HepG2 (cell line): Measurements from ENCODE around the gene ASB8. TPM values are rescaled to one million over a fixed set of nuclear protein-coding genes. Genes with fewer than 3 reads are reported as not detected.

Experiments used
- CSRNP1 ChIP-seq: sonication (generic); formaldehyde crosslinking; IDR thresholded peaks from 2 replicates; pipeline ENCODE4 v1.8.1; 2023; ENCODE audit warnings: mild to moderate bottlenecking, missing genetic modification reagents
- HOXA7 ChIP-seq: sonication (generic); formaldehyde crosslinking; IDR thresholded peaks from 2 replicates; pipeline ENCODE4 v1.8.1; 2022; ENCODE audit warnings: mild to moderate bottlenecking, missing genetic modification reagents, moderate library complexity
- KDM5A ChIP-seq: fragments of 200-600 bp; sonication (generic); IDR thresholded peaks from 2 replicates; pipeline ENCODE4 v1.7.0; 2018; ENCODE audit warnings: antibody characterized with exemption, mild to moderate bottlenecking, low read length, borderline replicate concordance
- MAZ ChIP-seq, 2 experiments: sonication (generic) in 1 of 2; formaldehyde crosslinking in 1 of 2; IDR thresholded peaks; 2 replicates each; pipeline versions ENCODE4 v1.5.0 to v1.6.1; 2012 to 2020; ENCODE audit warnings: low read depth in 2 of 2, mild to moderate bottlenecking in 2 of 2, borderline replicate concordance in 1 of 2, improper control_type of control experiment in 1 of 2, low read length in 1 of 2, missing genetic modification reagents in 1 of 2, moderate library complexity in 1 of 2
- MEIS1 ChIP-seq: sonication (generic); formaldehyde crosslinking; IDR thresholded peaks from 2 replicates; pipeline ENCODE4 v1.9.0; 2021; ENCODE audit warnings: mild to moderate bottlenecking, missing genetic modification reagents, moderate library complexity, borderline replicate concordance
- NCOA1 ChIP-seq: sonication (generic); formaldehyde crosslinking; IDR thresholded peaks from 2 replicates; pipeline ENCODE4 v1.9.0; 2021; ENCODE audit warnings: missing genetic modification reagents
- PAF1 ChIP-seq: IDR thresholded peaks from 2 replicates; pipeline ENCODE4 v1.6.1; 2016; ENCODE audit warnings: missing genetic modification reagents, missing compliant biosample characterization
- PAWR ChIP-seq: sonication (generic); formaldehyde crosslinking; IDR thresholded peaks from 2 replicates; pipeline ENCODE4 v1.4.0; 2020; ENCODE audit warnings: missing genetic modification reagents, mild to moderate bottlenecking, borderline replicate concordance
- PCBP1 ChIP-seq: fragments of 200-400 bp; formaldehyde crosslinking; IDR thresholded peaks from 2 replicates; pipeline ENCODE4 v1.6.1; 2017; ENCODE audit warnings: mild to moderate bottlenecking, low read depth, low read length, borderline replicate concordance
- PTBP1 ChIP-seq: fragments of 200-400 bp; formaldehyde crosslinking; IDR thresholded peaks from 2 replicates; pipeline ENCODE4 v1.6.1; 2018; ENCODE audit warnings: low read length, low read depth; ENCODE audit not compliant: poor library complexity, severe bottlenecking
- SP140L ChIP-seq: sonication (generic); formaldehyde crosslinking; IDR thresholded peaks from 2 replicates; pipeline ENCODE4 v1.4.0; 2020; ENCODE audit warnings: missing genetic modification reagents, borderline replicate concordance
- TGIF2 ChIP-seq: IDR thresholded peaks from 2 replicates; pipeline ENCODE4 v1.6.1; 2016; ENCODE audit warnings: control low read depth, missing compliant biosample characterization
- ZNF234 ChIP-seq: sonication (generic); formaldehyde crosslinking; conservative IDR thresholded peaks from 2 replicates; pipeline ENCODE4 v1.5.1; 2020; ENCODE audit warnings: mild to moderate bottlenecking, missing genetic modification reagents
- ZNF558 ChIP-seq: sonication (generic); formaldehyde crosslinking; IDR thresholded peaks from 2 replicates; pipeline ENCODE4 v1.9.0; 2022; ENCODE audit warnings: mild to moderate bottlenecking, missing genetic modification reagents, borderline replicate concordance
- ZNF775 ChIP-seq: sonication (generic); formaldehyde crosslinking; IDR thresholded peaks from 2 replicates; pipeline ENCODE4 v1.4.0; 2020; ENCODE audit warnings: missing genetic modification reagents, mild to moderate bottlenecking, moderate library complexity, borderline replicate concordance
- polyA plus RNA-seq, 8 experiments: library from polyadenylated mRNA; depleted of rRNA in 3 of 8; stranded (reverse) in 7 of 8; unstranded in 1 of 8; fragments of >200 nt; fragmentation: Illumina TruSeq in 4 of 8; extraction: Trizol in 4 of 8; gene quantifications; 2 replicates each; pipeline versions ENCODE4 v1.2.1 to v1.2.3, GENCODE V29; 2011 to 2016; ENCODE audit warnings: low read depth in 4 of 8, missing spikeins in 1 of 8, mixed read lengths in 1 of 8; ENCODE audit not compliant: insufficient read depth in 1 of 8
- total RNA-seq, 5 experiments: library from RNA; depleted of rRNA; stranded (reverse); fragments of >200 nt; fragmentation: Illumina TruSeq; extraction: Trizol; gene quantifications; 2 replicates each; pipeline ENCODE4 v1.2.3, GENCODE V29; 2016; ENCODE audit warnings: low read depth in 1 of 5
- TF ChIP-seq, protein P1 (sequence below): IDR thresholded peaks from 2 replicates; pipeline ENCODE4 v1.4.0; 2020; ENCODE audit warnings: mild to moderate bottlenecking, missing genetic modification reagents

ASB8 gene
- total and polyA plus RNA-seq, 2 of the 13 experiments (the other 11 are each of a cell fraction or from before 2014, with no cell fraction given), result 14.0 to 15.5 TPM

GRCh38 chr12:48157018-48157888 lies at the start of gene ASB8 (continued):
- TF ChIP-seq SP140L (CRISPR knock-in tag), result no peak
- no peak for TF ChIP-seq NCOA1 (CRISPR knock-in tag)
- TF ChIP-seq ZNF558 (CRISPR knock-in tag), result no peak
- peak; percentile 98 for TF ChIP-seq TGIF2 (CRISPR knock-in tag)
- TF ChIP-seq CSRNP1, result no peak
- peak; percentile 94 for TF ChIP-seq MAZ (IDR thresholded peaks at IDR 0.05; ENCODE audit: borderline replicate concordance, low read depth, low read length)
- peak; percentile 66 for TF ChIP-seq MAZ (CRISPR knock-in tag; IDR thresholded peaks at IDR 0.05; ENCODE audit: low read depth)
- no peak for TF ChIP-seq PAWR (CRISPR knock-in tag)
- TF ChIP-seq PCBP1, result no peak
- peak; percentile 67; the same call in 1 of the 2 replicates for TF ChIP-seq MEIS1 (CRISPR knock-in tag)
- no peak for TF ChIP-seq ZNF775 (CRISPR knock-in tag)
- TF ChIP-seq ZNF234 (CRISPR knock-in tag), result no peak
- TF ChIP-seq, protein P1, sequence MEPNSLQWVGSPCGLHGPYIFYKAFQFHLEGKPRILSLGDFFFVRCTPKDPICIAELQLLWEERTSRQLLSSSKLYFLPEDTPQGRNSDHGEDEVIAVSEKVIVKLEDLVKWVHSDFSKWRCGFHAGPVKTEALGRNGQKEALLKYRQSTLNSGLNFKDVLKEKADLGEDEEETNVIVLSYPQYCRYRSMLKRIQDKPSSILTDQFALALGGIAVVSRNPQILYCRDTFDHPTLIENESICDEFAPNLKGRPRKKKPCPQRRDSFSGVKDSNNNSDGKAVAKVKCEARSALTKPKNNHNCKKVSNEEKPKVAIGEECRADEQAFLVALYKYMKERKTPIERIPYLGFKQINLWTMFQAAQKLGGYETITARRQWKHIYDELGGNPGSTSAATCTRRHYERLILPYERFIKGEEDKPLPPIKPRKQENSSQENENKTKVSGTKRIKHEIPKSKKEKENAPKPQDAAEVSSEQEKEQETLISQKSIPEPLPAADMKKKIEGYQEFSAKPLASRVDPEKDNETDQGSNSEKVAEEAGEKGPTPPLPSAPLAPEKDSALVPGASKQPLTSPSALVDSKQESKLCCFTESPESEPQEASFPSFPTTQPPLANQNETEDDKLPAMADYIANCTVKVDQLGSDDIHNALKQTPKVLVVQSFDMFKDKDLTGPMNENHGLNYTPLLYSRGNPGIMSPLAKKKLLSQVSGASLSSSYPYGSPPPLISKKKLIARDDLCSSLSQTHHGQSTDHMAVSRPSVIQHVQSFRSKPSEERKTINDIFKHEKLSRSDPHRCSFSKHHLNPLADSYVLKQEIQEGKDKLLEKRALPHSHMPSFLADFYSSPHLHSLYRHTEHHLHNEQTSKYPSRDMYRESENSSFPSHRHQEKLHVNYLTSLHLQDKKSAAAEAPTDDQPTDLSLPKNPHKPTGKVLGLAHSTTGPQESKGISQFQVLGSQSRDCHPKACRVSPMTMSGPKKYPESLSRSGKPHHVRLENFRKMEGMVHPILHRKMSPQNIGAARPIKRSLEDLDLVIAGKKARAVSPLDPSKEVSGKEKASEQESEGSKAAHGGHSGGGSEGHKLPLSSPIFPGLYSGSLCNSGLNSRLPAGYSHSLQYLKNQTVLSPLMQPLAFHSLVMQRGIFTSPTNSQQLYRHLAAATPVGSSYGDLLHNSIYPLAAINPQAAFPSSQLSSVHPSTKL (CRISPR knock-in tag), result 0 out of 2 replicates have a peak, but pooled peaks have one; percentile 31
- TF ChIP-seq PTBP1, result no peak
- TF ChIP-seq PAF1 (CRISPR knock-in tag), result no peak
- no peak for TF ChIP-seq HOXA7 (CRISPR knock-in tag)
- peak; percentile 92 for TF ChIP-seq KDM5A
